Measurements from ENCODE around the gene CACNB4. TPM values are rescaled to one million over a fixed set of nuclear protein-coding genes. Genes with fewer than 3 reads are reported as not detected.

CACNB4 gene
- total RNA-seq, 1 donor from 2014 or later, result 17.3 TPM

GRCh38 chr2:151987484-151987883, 111.4 kb downstream of the CACNB4 start:
- ATAC-seq (no peak), DNase-seq (no peak)
- Histone ChIP-seq H3K4me1 (no peaks in the 10 kb centered on the region), H3K27me3 (ENCODE audit: low read depth) (no peaks in the 10 kb centered on the region), H3K27ac (no peak overlapping the region), H3K36me3 (no peaks in the 10 kb centered on the region), H3K9me3 (no peaks in the 10 kb centered on the region), H3K4me3 (no peak overlapping the region)
- no peak for TF ChIP-seq CTCF (IDR thresholded peaks at IDR 0.05)
- intact Hi-C loops (cut with DNase I), result no loop called here

GRCh38 chr2:151984424-151985083, 114.3 kb downstream of the CACNB4 start:
- Histone ChIP-seq H3K4me1 (no peaks in the 10 kb centered on the region), H3K4me3 (no peak overlapping the region), H3K27me3 (ENCODE audit: low read depth) (no peaks in the 10 kb centered on the region), H3K9me3 (no peaks in the 10 kb centered on the region), H3K27ac (no peak overlapping the region), H3K36me3 (no peaks in the 10 kb centered on the region)
- TF ChIP-seq CTCF (IDR thresholded peaks at IDR 0.05), result no peak
- DNase-seq, result no peak
- intact Hi-C loops (cut with DNase I), result no loop called here
- no peak for ATAC-seq

DNA sequence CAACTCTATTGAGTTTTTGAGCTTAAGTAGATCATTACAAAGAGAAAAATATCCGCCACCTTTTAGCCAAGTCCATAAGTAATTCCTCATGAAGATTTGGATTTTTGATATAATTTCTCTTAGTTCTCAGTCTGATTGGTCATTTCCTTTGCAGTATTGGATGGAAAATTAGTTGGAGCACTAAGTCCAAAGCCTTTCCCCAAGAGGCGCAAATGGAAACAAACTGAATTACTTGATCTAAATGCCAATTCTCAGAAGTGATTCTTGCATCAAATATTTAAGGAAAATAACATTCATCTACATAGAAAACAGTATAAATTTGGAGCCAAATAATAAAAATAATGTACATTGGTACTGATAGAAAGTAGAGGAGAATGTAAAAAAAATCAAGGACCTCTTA, 115.6 kb downstream of the CACNB4 start:
- Histone ChIP-seq H3K27ac (no peak overlapping the region), H3K4me3 (no peak overlapping the region), H3K36me3 (no peaks in the 10 kb centered on the region), H3K27me3 (ENCODE audit: low read depth) (no peaks in the 10 kb centered on the region), H3K4me1 (no peaks in the 10 kb centered on the region), H3K9me3 (no peaks in the 10 kb centered on the region)
- intact Hi-C loops (cut with DNase I), result no loop called here
- DNase-seq (no peak), ATAC-seq (no peak)
- no peak for TF ChIP-seq CTCF (IDR thresholded peaks at IDR 0.05)

- Histone ChIP-seq H3K4me1 (no peaks in the 10 kb centered on the region), H3K27me3 (ENCODE audit: low read depth) (no peaks in the 10 kb centered on the region), H3K36me3 (no peaks in the 10 kb centered on the region), H3K27ac (no peak overlapping the region), H3K4me3 (no peak overlapping the region), H3K9me3 (no peaks in the 10 kb centered on the region)
- DNase-seq, result no peak
- TF ChIP-seq CTCF (IDR thresholded peaks at IDR 0.05), result no peak
- intact Hi-C loops (cut with DNase I), result no loop called here
- ATAC-seq, result no peak
These were observed 117.0 kb downstream of the CACNB4 start for GRCh38 chr2:151981886-151982285.

DNA sequence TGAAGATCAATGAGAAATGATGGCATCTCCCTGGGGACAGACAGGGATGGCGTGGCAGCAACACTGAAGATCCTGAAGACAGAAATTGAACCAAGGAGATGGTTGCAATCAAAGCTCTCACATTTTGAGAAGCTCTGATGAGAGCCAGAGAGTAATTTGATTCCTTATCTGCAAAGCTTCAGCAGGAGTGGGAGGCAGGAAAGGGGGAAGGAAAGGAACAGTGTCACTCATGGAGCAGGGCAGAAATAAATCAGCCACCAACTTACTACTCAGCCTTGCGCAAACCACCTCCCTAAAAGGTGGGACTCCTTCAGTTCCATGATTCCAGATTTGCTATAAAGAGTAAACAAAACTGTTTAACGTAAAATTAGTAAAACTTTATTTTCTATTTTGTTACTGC, 119.2 kb downstream of the CACNB4 start:
- Histone ChIP-seq H3K36me3 (no peaks in the 10 kb centered on the region), H3K27ac (no peak overlapping the region), H3K4me3 (no peak overlapping the region), H3K27me3 (ENCODE audit: low read depth) (no peaks in the 10 kb centered on the region), H3K4me1 (peaks cover 10% of the 10 kb centered on the region), H3K9me3 (no peaks in the 10 kb centered on the region)
- no peak for ATAC-seq
- intact Hi-C loops (cut with DNase I), result no loop called here
- DNase-seq, result no peak
- TF ChIP-seq CTCF (IDR thresholded peaks at IDR 0.05), result no peak
